ENCODE measurements around the gene NBAS.
"Not testable (repeated sequence)": the region's sequence is repeated elsewhere in the genome, so short reads cannot be mapped to it uniquely, and the experiment has no call there.

The NBAS gene

DNA sequence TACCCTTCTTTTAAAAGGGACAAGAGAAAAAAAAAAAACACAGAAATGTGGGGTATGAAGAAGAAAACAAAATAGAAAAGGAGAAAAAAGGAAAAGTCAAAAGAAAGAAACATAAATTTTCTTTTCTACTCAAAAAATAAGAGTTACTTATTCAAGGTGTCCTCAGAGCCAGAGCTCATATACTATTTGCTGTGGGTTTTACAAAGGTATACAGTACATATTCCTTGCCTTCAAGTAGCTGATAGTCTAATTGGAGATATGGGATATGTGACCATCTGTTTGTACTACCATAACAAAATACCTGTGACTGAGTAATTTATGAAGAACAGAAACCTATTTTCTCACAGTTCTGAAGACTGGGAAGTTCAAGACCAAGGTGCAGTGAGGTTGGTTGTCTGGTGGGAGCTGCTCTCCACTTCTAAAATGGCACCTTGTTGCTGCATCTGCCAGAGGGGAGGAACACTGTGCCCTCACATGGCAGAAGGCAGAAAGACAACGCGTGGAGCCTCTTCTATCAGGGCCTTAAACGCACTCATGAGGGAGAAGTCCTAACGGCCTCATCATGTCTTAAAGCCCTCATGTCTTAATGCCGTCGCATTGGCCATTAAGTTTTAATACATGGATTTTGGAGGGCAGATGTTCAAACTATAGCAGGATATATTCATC, 33.9 kb downstream of the NBAS start:
- DNase-seq (ENCODE audit: low read depth): no peak

DNA sequence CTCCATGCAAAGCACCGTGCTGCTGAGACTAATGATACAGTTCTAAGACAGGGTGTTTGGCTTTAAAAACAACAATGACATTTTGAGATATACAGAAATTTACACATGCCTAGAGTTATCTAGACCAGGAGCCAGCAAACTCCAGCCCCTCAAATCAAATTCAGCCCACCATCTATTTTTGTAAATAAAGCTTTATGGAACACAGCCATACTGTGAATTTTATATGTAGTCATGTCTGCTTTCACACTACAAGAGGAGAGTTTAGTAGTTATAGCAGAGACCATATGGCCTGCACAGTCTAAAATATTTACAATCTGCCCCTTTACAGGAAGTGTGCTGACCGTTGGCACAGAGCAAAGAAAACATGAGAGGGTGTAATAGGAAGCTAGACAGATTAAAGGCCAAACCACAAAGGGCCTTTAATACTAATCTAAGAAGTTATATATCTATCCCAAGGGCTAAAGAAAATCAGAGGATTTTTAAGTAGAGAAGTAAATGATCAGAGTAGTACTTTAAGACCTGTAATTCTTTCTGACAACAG, 39.4 kb downstream of the NBAS start:
- DNase-seq (ENCODE audit: low read depth): no peak

DNA sequence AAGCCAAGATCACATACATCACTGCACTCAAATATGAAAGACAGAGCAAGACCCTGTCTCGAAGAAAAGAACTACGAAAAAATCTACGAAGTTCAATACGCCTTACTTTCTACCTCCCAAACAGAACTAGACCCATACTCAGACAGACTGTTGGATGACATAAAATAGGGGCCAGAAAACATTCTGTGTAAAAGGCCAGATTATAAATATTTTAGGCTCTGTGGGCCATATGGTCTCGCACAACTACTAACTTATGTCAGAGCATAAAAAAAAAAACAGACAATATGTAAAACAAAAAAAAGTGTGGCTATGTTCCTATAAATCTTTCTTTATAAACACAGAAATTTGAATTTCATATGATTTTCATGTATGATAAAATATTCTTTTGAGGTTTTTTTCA, 40.8 kb downstream of the NBAS start:
- no peak for DNase-seq (ENCODE audit: low read depth)

- not testable (repeated sequence) for DNase-seq (ENCODE audit: low read depth)
Observed at GRCh38 chr2:15518759-15519158, 42.4 kb downstream of the NBAS start.

DNA sequence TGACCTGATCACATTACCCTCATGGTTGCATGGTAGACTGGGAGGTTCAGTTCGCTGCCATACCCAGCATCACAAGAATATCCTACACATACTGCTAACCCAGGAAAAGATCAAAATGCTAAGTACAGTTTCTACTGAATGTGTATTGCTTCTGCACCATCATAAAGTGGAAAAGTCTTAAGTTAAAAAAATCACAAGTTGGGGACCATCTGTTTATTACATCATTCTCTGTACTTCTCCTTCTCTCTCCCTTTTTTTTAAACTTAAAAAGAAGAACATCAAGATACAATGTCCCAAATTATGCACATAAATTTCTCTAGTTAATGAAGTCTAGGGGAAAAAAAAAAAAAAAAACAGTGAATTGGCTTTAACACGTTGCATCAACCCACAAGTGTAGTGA, 43.3 kb downstream of the NBAS start:
- no peak for DNase-seq (ENCODE audit: low read depth)

DNA sequence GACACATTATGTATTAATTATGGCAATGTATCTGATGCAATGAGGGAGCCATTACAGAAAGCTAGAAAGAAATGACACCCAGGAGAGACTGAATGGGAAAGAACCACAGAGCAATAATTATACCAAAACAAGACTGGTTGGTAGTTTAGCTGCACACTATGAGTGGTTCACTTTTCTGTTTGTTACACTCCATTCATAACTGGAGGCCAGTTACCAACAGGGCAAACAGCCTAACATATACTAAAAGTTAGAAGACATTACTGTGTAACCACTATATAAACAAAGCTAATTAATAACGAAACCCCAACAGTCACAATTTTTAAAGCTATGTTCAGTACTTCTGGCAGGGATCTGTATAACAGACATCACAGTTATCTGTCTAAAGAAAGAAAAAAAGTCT, 49.4 kb downstream of the NBAS start:
- no peak for DNase-seq (ENCODE audit: low read depth)

- no peak for DNase-seq (ENCODE audit: low read depth)
Observed at GRCh38 chr2:15510552-15510951, 50.6 kb downstream of the NBAS start.

GRCh38 chr2:15510131-15510530, 51.0 kb downstream of the NBAS start:
- no peak for DNase-seq (ENCODE audit: low read depth)

GRCh38 chr2:15507697-15508096, 53.4 kb downstream of the NBAS start:
- DNase-seq (ENCODE audit: low read depth): no peak

DNA sequence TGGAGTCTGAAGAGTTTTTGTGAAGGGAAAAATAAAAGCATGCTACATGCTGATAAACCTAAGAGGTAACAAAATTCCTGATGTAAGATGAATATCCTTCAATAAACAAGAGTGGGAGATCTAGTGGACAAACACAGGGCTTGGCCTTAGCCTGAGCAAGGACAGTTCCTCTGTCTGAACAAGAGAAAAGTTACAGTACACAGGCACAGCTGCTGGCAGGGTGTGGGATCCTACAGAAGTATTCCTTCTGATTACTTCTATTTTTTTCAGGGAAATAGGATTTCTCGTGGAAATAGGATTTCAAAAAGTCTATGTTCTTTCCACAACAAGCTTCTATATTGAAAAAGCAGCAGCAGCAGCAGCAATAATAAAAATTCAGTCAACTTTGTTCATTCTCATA, 54.1 kb downstream of the NBAS start:
- DNase-seq (ENCODE audit: low read depth): no peak

DNA sequence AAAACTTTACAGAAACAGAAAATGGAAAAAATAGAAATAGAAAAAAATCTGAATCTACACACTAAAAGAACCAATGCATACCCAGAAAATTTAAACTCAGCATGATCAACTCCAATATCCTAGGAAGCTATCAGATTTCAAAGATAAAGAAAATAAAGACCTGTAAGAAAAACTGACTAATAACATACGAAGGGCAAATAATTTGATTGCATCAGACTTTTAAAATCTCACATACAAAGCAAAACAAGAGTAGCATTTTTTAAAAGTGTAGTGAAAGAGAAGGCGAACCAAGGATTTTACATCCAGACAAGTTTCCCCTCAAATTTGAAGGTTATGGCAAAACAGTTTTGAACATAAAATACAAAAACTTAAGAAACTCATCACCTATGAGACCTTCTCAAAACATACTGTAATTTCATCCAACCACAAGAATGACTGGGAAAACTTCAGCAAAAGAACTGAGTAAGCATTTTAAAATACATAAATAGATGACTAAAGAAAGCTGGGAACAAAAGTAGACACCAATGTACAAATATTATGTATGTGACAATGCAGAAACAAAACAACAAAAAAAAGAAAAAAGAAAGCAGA, 54.8 kb downstream of the NBAS start:
- no peak for DNase-seq (ENCODE audit: low read depth)

- no peak for DNase-seq (ENCODE audit: low read depth)
Observed at GRCh38 chr2:15504882-15505663, 56.1 kb downstream of the NBAS start.

DNA sequence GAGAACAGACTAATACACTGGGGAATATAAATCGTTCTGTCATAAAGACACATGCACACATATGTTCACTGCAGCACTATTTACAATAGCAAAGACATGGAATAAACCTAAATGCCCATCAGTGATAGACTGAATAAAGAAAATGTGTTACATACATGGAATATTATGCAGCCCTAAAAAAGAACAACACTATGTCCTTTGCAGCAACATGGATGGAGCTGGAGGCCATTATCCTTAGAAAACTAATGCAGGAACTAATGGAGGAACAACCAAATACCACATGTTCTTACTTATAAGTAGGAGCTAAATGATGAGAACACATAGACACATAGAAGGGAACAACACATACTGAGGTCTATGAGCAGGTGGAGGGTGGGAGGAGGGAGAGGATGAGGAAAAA, 61.9 kb downstream of the NBAS start:
- not testable (repeated sequence) for DNase-seq (ENCODE audit: low read depth)

DNA sequence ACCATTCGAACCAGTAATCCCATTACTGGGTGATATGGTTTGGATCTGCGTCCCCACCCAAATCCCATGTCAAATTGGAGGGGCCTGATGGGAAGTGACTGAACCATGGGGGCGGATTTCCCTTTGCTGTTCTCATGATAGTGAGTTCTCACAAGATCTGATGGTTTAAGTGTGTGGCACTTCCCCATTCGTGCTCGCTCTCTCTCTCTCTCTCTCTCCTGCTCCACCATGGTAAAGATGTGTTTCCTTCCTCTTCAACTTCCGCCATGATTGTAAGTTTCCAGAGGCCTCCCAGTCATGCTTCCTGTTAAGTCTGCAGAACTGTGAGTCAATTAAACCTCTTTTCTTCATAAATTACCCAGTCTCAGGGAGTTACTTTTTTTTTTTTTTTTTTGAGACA, 62.6 kb downstream of the NBAS start:
- DNase-seq (ENCODE audit: low read depth): no peak

DNA sequence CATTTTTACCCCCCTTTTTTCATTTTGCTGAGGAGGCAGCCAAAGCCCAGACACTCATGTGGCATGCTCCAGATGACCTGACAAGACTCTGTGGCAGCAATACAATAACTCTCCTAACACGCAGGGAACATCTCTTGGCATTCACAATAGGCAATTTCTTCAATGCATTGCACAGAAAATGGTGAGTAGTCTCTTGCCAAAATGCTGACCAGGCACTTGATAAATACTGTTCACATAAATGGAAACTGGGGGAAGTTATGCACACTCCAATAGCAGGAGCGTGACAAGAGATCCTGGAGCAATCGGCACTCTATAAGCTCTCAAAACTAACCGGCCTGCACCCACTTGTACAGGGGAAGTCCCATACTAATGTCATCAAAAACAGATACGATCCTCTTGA, 66.3 kb downstream of the NBAS start:
- no peak for DNase-seq (ENCODE audit: low read depth)

DNA sequence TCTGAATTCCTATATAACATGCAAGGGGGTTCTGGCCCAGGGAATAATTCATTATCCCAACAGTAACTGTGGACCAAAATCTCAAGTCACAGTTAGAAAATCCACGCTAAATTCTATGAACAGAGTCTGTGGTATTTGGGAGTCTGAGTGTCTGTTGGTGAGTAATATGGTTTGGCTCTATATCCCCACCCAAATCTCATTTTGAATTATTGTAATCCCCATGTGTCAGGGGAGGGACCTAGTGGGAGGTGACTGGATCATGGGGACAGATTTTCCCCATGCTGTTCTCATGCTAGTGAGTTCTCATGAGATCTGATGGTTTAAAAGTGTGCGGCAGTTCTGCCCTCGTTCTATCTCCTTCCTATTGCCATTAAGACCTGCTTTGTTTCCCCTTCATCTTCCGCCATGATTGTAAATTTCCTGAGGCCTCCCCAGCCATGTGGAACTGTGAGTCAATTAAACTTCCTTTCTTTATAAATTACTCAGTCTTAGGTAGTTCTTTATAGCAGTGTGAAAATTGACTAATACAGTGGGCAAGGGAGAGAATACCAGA, 68.3 kb downstream of the NBAS start:
- DNase-seq (ENCODE audit: low read depth): no peak

DNA sequence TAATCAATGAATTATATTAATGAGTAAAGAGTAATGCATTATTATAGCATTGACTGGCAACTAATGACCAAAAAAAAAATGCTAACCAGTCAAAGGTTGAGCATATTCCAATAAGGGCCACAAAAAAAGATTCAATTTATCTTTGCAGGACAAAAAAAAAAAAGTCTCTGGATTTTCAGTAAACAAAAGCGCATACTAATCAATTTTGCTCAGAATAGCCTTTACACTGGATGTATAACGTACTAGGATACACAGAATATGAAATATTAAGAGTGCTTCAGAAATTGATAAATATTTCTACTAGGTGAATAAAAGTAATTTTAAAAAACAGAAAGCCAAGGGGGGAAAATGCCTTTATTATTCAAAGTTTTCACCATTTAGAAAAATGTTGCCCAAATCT, 74.4 kb downstream of the NBAS start:
- DNase-seq (ENCODE audit: low read depth): no peak

DNA sequence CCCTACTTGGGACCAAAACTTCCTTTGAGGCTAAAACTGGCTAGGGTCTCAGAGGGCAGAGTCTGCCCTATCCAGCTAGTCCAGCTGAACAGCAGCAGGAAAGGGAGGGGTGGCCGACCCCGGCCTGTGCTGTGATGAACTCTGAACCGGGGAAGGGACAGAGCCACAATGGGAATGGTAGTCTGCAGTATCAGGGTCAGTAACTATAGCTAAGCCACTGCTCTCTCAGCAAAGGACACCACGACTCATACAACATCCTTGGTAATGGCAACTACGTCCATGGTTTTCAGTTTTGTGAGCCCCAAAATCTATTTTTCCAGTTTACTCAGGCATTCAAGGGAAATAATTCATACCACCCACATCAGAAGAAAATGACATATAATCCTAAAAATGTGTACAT, 75.2 kb downstream of the NBAS start:
- DNase-seq (ENCODE audit: low read depth): no peak

GRCh38 chr2:15481000-15481399, 80.1 kb downstream of the NBAS start:
- no peak for DNase-seq (ENCODE audit: low read depth)

- no peak for DNase-seq (ENCODE audit: low read depth)
Observed at GRCh38 chr2:15480552-15480951, 80.6 kb downstream of the NBAS start.

GRCh38 chr2:15472876-15473275, 88.3 kb downstream of the NBAS start:
- DNase-seq (ENCODE audit: low read depth): no peak

DNA sequence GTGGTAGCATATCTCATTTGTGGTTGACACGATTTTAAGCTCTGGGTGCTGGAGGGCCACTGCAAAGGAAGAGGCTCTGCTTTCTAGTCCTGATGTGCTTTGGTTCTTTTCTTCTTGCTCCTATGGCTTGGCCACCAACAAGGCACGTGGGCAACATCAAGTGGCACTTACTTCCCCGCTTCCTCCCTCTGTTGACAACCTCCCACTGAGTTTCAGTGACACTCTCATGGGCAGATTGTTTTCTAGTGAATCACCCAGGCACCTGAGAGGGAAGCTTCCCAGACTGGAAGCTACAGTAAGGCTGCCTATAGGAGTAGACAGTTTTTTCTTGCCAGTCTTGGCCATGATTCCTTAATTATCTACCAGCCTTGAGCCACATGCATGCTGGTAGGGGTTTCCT, 89.0 kb downstream of the NBAS start:
- DNase-seq (ENCODE audit: low read depth): no peak

GRCh38 chr2:15471606-15472005, 89.5 kb downstream of the NBAS start:
- no peak for DNase-seq (ENCODE audit: low read depth)
